GM18519 (cell line): ENCODE results near the gene NAB1.
"Not testable (repeated sequence)": the region's sequence is repeated elsewhere in the genome, so short reads cannot be mapped to it uniquely, and the experiment has no call there.

ENCODE experiments used
- ATAC-seq: cut with Tn5 transposase; IDR thresholded peaks from one replicate; pipeline ENCODE4 v1.9.1; 2021; ENCODE audit warnings: mild to moderate bottlenecking, moderate library complexity; ENCODE audit not compliant: unreplicated experiment, low FRiP score

Gene NAB1

GRCh38 chr2:190649035-190649797 lies at the start of gene NAB1:
TSS of gene NAB1 (plus strand) at chr2:190649083. CDS start at chr2:190659177, 10,094 bp downstream.
- peak; percentile 19 for ATAC-seq

GRCh38 chr2:190599546-190600220 lies 49.2 kb upstream of the NAB1 start:
- no peak for ATAC-seq

GRCh38 chr2:190600293-190601103 lies 48.4 kb upstream of the NAB1 start:
- no peak for ATAC-seq

- no peak for ATAC-seq
Measured at GRCh38 chr2:190603374-190603773, 45.5 kb upstream of the NAB1 start.

GRCh38 chr2:190607014-190607597 lies 41.8 kb upstream of the NAB1 start:
- ATAC-seq = no peak

GRCh38 chr2:190607657-190608357 lies 41.1 kb upstream of the NAB1 start:
- ATAC-seq = no peak

- not testable (repeated sequence) for ATAC-seq
Measured at GRCh38 chr2:190608863-190609262, 40.0 kb upstream of the NAB1 start.

- ATAC-seq = not testable (repeated sequence)
Measured at GRCh38 chr2:190609397-190609796, 39.5 kb upstream of the NAB1 start.

GRCh38 chr2:190610528-190610927 lies 38.4 kb upstream of the NAB1 start:
- not testable (repeated sequence) for ATAC-seq

- no peak for ATAC-seq
Measured at GRCh38 chr2:190615555-190616200, 33.2 kb upstream of the NAB1 start.

- no peak for ATAC-seq
Measured at GRCh38 chr2:190618030-190618429, 30.9 kb upstream of the NAB1 start.

- ATAC-seq = no peak
Measured at GRCh38 chr2:190625691-190626090, 23.2 kb upstream of the NAB1 start.

- ATAC-seq = no peak
Measured at GRCh38 chr2:190626641-190627210, 22.2 kb upstream of the NAB1 start.

GRCh38 chr2:190627448-190628412 lies 21.2 kb upstream of the NAB1 start:
- no peak for ATAC-seq

- no peak for ATAC-seq
Measured at GRCh38 chr2:190628591-190629319, 20.1 kb upstream of the NAB1 start.

- ATAC-seq = no peak
Measured at GRCh38 chr2:190634381-190634780, 14.5 kb upstream of the NAB1 start.

- ATAC-seq = no peak
Measured at GRCh38 chr2:190635781-190636180, 13.1 kb upstream of the NAB1 start.

GRCh38 chr2:190636361-190636760 lies 12.5 kb upstream of the NAB1 start:
- no peak for ATAC-seq
